GM12801 (cell line): ENCODE measurements around the gene RBM19.

Source experiments
- TF ChIP-seq, protein P1 (sequence below): IDR thresholded peaks from one replicate; pipeline ENCODE4 v1.5.1; 2011; ENCODE audit warnings: control low read depth; ENCODE audit not compliant: insufficient read length; ENCODE audit errors: extremely low read depth

The RBM19 gene

DNA sequence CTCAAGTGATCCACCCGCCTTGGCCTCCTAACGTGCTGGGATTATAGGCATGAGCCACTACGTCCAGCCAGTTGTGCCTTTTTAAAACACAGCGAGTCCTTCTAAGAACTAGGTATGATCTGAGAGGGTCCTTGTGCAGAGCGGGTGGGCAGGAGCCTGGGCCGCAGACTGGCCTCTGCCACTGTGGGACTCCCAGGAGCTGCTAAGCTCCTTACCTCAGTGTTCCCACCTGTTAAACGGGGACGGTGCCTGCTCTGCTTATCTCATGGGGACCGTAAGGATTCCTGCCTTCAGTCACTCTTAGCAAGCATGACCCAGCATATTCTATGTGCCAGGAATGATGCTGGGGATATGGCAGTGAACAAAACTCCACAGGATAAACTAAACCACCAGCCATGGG, 136.9 kb downstream of the RBM19 start:
- TF ChIP-seq, protein P1, sequence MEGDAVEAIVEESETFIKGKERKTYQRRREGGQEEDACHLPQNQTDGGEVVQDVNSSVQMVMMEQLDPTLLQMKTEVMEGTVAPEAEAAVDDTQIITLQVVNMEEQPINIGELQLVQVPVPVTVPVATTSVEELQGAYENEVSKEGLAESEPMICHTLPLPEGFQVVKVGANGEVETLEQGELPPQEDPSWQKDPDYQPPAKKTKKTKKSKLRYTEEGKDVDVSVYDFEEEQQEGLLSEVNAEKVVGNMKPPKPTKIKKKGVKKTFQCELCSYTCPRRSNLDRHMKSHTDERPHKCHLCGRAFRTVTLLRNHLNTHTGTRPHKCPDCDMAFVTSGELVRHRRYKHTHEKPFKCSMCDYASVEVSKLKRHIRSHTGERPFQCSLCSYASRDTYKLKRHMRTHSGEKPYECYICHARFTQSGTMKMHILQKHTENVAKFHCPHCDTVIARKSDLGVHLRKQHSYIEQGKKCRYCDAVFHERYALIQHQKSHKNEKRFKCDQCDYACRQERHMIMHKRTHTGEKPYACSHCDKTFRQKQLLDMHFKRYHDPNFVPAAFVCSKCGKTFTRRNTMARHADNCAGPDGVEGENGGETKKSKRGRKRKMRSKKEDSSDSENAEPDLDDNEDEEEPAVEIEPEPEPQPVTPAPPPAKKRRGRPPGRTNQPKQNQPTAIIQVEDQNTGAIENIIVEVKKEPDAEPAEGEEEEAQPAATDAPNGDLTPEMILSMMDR = no peak

DNA sequence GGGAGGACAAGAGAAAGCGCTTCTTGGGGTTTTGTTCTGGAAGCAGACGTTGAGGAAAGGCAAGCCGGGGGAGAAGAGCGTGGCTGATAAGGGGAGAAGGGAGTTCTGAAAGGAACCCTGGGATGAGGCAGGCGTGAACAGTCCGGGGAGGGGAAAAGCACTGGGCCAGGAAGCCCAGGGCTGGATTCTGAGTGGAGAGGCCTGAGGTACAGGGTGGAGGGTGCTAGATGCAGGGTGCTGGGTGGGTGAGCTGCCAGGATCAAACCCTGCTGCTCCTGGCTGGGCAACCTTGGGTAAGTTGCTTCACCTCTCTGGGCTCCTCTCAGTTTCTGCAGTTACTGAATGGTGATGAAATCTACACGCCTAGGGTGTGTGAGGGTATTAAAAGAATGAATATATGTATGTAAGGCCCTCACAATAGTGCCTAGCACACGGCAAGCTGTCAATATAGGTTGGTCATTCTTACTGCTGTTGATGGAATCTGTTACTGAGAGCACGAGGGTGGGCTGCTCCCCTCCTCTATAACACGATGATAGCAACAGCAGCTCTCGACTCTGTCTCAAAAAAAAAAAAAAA, 138.5 kb downstream of the RBM19 start:
- TF ChIP-seq, protein P1 = no peak

DNA sequence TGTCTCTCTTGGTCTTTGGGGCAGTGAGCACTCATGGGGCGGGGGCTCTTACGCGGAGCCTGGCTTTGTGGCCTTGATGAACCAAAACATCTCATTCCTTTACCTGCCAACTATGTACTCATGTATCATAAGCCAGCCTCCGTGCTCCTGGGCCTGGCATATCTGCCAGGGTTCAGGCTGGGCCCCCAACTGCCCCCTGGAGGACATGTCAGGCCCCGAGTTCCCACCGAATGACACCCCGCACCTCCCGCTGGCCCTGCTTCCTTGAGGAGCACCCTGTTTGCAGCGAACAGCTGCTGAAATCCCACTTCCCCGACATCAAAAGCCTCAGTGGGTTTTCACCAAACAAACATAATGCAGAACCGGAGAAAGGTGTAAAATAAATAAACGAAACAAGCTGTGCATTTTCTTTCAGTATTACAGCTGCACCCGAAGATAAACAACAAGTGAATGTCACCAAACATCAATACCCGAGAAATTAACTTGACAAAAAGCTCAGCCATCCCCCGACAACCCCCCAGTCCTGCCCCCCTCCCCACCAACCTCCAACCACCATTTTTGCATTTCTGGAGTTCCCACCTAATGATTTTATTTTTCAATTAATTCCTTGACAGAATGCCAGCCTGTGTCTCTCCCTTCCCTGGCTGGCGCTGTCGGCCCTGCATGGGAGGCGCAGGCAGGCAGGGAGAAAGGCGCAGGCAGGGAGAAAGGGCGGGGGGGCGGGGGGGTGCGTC, 139.2 kb downstream of the RBM19 start:
- TF ChIP-seq, protein P1 = no peak

DNA sequence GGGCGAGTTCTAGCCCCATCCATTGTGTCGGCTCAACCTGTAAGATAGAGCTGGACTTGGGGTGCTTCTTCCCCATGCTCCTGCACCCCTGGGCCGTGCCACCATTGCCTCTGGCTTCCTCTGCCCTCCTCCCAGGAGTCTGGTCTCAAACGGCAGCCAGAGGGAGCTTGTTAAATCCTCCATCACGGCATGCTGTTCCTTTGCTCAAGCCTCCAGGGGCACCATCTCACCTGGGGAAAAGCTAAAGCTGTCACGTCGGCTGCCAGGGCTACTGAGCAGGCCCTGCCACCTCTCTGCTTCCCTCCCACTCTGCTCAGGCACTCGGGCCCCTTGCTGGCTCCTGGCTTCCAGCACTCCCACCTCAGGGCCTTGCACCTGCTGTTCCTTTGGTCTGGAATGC, 140.4 kb downstream of the RBM19 start:
- TF ChIP-seq, protein P1 = no peak

DNA sequence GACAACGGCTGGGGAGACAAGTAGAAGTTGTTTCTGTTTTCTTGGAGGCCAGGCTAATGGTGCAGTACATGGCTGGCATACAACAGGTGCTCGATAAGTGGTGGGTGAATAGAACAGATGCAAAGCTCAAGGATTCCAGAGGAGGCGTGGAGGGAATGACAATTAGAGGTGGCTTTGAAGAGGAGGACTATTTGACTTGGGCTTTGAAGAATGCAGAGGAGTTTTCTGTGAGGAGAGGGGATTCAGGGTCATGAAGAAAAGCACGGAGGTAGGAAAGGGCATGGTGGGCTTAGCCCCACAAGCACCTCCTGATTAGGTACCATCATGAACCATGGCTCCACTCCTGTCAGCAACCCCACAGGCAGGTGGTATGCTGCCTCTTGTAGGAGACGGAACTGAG, 142.3 kb downstream of the RBM19 start:
- TF ChIP-seq, protein P1 = no peak

DNA sequence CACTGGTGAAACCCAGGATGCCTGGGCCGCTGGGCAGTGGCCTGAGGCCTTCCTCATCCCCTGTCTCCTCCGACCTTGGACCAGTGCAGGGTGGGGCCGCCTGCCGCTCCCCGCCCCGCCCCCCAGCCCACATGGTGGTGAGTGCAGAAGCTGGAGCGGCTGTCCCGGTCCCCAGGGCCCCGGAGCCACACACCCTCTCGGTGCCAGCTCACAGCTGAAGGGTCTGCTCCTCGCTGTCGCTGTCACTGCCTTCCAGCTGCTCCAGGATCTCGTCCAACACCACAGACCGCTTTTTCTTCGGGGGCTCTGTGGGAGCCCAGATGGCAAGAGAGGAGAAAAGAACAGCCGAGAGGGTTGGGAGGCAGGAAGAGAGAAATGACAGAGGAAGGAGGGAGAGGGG, 143.1 kb downstream of the RBM19 start:
- TF ChIP-seq, protein P1 = no peak

DNA sequence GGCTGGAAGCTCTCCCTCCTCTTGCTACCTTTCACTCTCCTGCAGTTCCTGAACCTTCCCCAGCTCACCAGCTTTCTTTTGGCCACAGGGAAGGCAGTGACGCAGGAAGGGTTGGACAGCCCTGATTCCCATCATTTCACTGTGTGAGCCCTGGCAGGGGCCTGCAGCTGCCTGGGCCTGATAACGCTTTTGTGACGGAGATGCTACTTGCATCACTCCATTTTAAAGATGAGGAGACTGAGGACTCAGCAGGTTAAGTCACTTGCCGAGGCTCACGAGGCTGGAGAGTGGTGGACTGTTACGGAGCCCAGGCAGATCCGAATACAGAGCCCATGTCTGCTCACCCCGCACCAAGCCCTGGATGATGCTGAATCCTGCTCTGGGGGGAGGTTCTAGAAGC, 145.3 kb downstream of the RBM19 start:
- TF ChIP-seq, protein P1 = no peak
